Fibroblast of lung (primary cell): ENCODE data around the gene DCP1A. TPM values are rescaled to one million over a fixed set of nuclear protein-coding genes. Genes with fewer than 3 reads are reported as not detected.

Experiments used
- DNase-seq, 2 donors: peaks; one replicate each; pipeline versions ENCODE4 v3.0.0 to v3.0.0-alpha.2; 2010; ENCODE audit warnings: low read depth in 2 of 2
- H2AFZ ChIP-seq: 2 replicates; pipeline ENCODE4 v1.5.1; 2012; ENCODE audit warnings: low read length, control low read depth, inconsistent platforms
- H3K27ac ChIP-seq: 2 replicates; pipeline ENCODE4 v1.5.1; 2011; ENCODE audit warnings: low read length, control low read depth; ENCODE audit not compliant: insufficient read depth
- H3K27me3 ChIP-seq: 2 replicates; pipeline ENCODE4 v1.5.1; 2011; ENCODE audit warnings: mild to moderate bottlenecking, low read length; ENCODE audit not compliant: control insufficient read depth, insufficient read depth
- H3K36me3 ChIP-seq: 2 replicates; pipeline ENCODE4 v1.5.1; 2011; ENCODE audit warnings: low read length; ENCODE audit not compliant: control insufficient read depth, insufficient read depth
- H3K4me1 ChIP-seq: 2 replicates; pipeline ENCODE4 v1.5.1; 2011; ENCODE audit warnings: low read length; ENCODE audit not compliant: control insufficient read depth, insufficient read depth; ENCODE audit errors: extremely low read depth
- H3K4me2 ChIP-seq: 2 replicates; pipeline ENCODE4 v1.5.1; 2011; ENCODE audit warnings: low read length, control low read depth; ENCODE audit not compliant: insufficient read depth; ENCODE audit errors: extremely low read depth
- H3K4me3 ChIP-seq, 4 experiments: fragments of 200-600 bp in 1 of 4; sonication (generic) in 1 of 4; replicated peaks in 1 of 4; 2 replicates each; pipeline ENCODE4 v1.5.1; 2011 to 2016; ENCODE audit warnings: low read length in 4 of 4, low read depth in 3 of 4, mild to moderate bottlenecking in 3 of 4, control low read depth in 2 of 4, inconsistent platforms in 1 of 4, mixed read lengths in 1 of 4; ENCODE audit not compliant: insufficient read depth in 1 of 4; ENCODE audit errors: control extremely low read depth in 1 of 4
- H3K79me2 ChIP-seq: 2 replicates; pipeline ENCODE4 v1.5.1; 2012; ENCODE audit warnings: mild to moderate bottlenecking, low read length, inconsistent platforms; ENCODE audit not compliant: control insufficient read depth, insufficient read depth
- H3K9ac ChIP-seq: 2 replicates; pipeline ENCODE4 v1.5.1; 2011; ENCODE audit warnings: mild to moderate bottlenecking, low read length, control low read depth; ENCODE audit not compliant: insufficient read depth
- H3K9me3 ChIP-seq: 2 replicates; pipeline ENCODE4 v1.5.1; 2012; ENCODE audit warnings: low read depth, low read length; ENCODE audit not compliant: control insufficient read depth, insufficient read depth
- H4K20me1 ChIP-seq: 2 replicates; pipeline ENCODE4 v1.5.1; 2011; ENCODE audit warnings: low read length; ENCODE audit not compliant: control insufficient read depth, insufficient read depth; ENCODE audit errors: extremely low read depth
- EZH2 ChIP-seq: IDR thresholded peaks from 2 replicates; pipeline ENCODE4 v1.5.1; 2012; ENCODE audit warnings: low read length, control low read depth, mild to moderate bottlenecking; ENCODE audit errors: missing control alignments
- polyA plus RNA-seq, 2 donors: library from polyadenylated mRNA; depleted of rRNA in 1 of 2; stranded (reverse) in 1 of 2; unstranded in 1 of 2; fragments of >200 nt; gene quantifications; 2 replicates each; pipeline ENCODE4 v1.2.1, GENCODE V29; 2011 to 2012; ENCODE audit warnings: missing spikeins in 1 of 2
- total RNA-seq: library from RNA; depleted of rRNA; stranded (reverse); fragments of >200 nt; gene quantifications from 2 replicates; pipeline ENCODE4 v1.2.1, GENCODE V29; 2014
- TF ChIP-seq, protein P1 (sequence below), 2 donors: IDR thresholded peaks in 1 of 2; conservative IDR thresholded peaks in 1 of 2; 1 replicate in 1 of 2; 2 replicates in 1 of 2; pipeline ENCODE4 v1.5.1; 2011 to 2012; ENCODE audit warnings: low read length in 2 of 2, control low read depth in 1 of 2, inconsistent platforms in 1 of 2, low read depth in 1 of 2, mild to moderate bottlenecking in 1 of 2

Gene DCP1A
- total and polyA plus RNA-seq, 2 donors (not counting 1 experiment from before 2014, with no cell fraction given), result 17.2 to 24.2 TPM

DNA sequence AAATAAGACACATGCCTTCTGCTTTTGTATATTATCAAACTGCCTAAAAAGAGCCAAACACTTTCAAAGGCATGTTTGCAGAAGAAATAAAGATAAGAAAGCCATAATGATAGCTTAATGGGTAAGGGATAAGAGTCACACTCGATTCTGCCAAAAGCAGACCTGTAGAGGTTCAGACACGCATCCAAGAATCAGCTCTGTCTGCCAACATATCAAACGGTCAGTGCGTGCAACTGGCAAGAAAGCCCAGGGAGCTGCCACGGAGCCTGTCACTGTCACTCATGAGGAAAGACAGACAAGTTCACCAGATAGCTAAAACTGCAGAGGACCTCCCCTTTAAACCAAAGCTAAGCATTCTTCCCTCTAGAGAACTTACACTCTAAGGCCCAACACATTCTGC is 23.2 kb downstream of the DCP1A start:
- H3K27ac ChIP-seq, result no peak overlapping the region
- no peak for DNase-seq
- H3K79me2 ChIP-seq, result peaks cover 38% of the 10 kb centered on the region
- no peak overlapping the region for H3K4me2 ChIP-seq
- H3K4me3 ChIP-seq, result no peak overlapping the region
- peaks cover 2% of the 10 kb centered on the region for H3K36me3 ChIP-seq
- no peak for TF ChIP-seq EZH2
- TF ChIP-seq, protein P1, sequence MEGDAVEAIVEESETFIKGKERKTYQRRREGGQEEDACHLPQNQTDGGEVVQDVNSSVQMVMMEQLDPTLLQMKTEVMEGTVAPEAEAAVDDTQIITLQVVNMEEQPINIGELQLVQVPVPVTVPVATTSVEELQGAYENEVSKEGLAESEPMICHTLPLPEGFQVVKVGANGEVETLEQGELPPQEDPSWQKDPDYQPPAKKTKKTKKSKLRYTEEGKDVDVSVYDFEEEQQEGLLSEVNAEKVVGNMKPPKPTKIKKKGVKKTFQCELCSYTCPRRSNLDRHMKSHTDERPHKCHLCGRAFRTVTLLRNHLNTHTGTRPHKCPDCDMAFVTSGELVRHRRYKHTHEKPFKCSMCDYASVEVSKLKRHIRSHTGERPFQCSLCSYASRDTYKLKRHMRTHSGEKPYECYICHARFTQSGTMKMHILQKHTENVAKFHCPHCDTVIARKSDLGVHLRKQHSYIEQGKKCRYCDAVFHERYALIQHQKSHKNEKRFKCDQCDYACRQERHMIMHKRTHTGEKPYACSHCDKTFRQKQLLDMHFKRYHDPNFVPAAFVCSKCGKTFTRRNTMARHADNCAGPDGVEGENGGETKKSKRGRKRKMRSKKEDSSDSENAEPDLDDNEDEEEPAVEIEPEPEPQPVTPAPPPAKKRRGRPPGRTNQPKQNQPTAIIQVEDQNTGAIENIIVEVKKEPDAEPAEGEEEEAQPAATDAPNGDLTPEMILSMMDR (conservative IDR thresholded peaks at IDR 0.05 in 1 of 2, IDR thresholded peaks at IDR 0.05 in 1 of 2; ENCODE audit: low read depth in 1 of 2, low read length in 2 of 2), result no peak
- H2AFZ ChIP-seq, result no peak overlapping the region
- H4K20me1 ChIP-seq, result peaks cover 1% of the 10 kb centered on the region
- H3K27me3 ChIP-seq, result no peaks in the 10 kb centered on the region
- no peaks in the 10 kb centered on the region for H3K9me3 ChIP-seq
- peaks cover 4% of the 10 kb centered on the region for H3K4me1 ChIP-seq
- no peak overlapping the region for H3K9ac ChIP-seq

DNA sequence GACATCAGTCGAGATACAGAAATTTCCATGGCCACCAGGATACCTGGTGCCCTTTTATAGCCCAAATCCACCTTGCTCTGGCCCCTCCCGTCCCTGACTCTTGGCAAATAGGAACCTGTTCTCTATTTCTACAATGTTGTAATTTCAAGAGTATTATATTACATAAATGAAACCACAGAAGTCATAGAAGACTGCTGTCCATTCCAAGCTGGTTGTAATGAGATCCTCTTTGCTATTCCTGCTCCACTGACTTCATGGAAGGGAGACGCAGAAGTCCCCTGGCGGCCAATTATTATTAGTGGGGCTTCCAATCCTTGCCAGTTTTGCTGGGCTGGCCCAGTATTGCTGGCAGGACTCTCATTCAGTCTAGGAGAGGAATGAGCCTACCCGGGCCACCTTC is 26.6 kb downstream of the DCP1A start:
- H3K36me3 ChIP-seq, result peaks cover 2% of the 10 kb centered on the region
- no peak overlapping the region for H3K4me2 ChIP-seq
- peak; percentile 20 to 39 for DNase-seq
- no peaks in the 10 kb centered on the region for H3K4me1 ChIP-seq
- no peak overlapping the region for H3K27ac ChIP-seq
- no peak for TF ChIP-seq EZH2
- TF ChIP-seq, protein P1 (conservative IDR thresholded peaks at IDR 0.05 in 1 of 2, IDR thresholded peaks at IDR 0.05 in 1 of 2; ENCODE audit: low read depth in 1 of 2, low read length in 2 of 2), result no peak
- no peaks in the 10 kb centered on the region for H3K27me3 ChIP-seq
- no peaks in the 10 kb centered on the region for H3K9me3 ChIP-seq
- H3K79me2 ChIP-seq, result peaks cover 29% of the 10 kb centered on the region
- peaks cover 1% of the 10 kb centered on the region for H4K20me1 ChIP-seq
- no peak overlapping the region for H3K9ac ChIP-seq
- H3K4me3 ChIP-seq, result no peak overlapping the region
- no peak overlapping the region for H2AFZ ChIP-seq

DNA sequence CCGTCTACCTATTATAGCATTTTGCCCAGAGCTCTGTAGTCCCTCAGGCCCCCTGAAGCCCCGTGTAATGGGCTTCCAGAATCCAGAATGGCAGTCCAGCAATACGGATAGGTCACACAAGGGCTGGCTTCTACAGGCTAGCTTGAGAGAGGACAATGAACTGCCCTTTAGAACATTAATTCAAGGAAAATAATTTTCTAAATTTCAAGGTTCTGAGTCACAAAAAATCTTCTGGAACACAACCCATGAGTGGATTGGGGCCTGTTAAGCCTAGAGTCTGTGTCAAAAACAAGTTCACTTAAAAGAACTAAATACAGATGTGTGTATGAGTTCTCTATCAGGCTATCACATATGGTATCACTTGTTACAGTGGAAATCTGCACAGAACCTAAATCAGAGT is 28.8 kb downstream of the DCP1A start:
- TF ChIP-seq, protein P1 (conservative IDR thresholded peaks at IDR 0.05 in 1 of 2, IDR thresholded peaks at IDR 0.05 in 1 of 2; ENCODE audit: low read depth in 1 of 2, low read length in 2 of 2), result no peak
- TF ChIP-seq EZH2, result no peak
- Histone ChIP-seq H3K9me3 (no peaks in the 10 kb centered on the region), H3K9ac (no peak overlapping the region), H3K79me2 (peaks cover 21% of the 10 kb centered on the region), H3K4me3 (no peak overlapping the region), H3K27ac (no peak overlapping the region), H3K36me3 (peaks cover 2% of the 10 kb centered on the region), H3K27me3 (no peaks in the 10 kb centered on the region), H3K4me2 (no peak overlapping the region), H3K4me1 (no peaks in the 10 kb centered on the region), H2AFZ (no peak overlapping the region), H4K20me1 (no peaks in the 10 kb centered on the region)
- DNase-seq, result peak; percentile 55 to 63
